Stimulated activated CD8-positive, alpha-beta memory T cell treated with anti-CD3 and anti-CD28 coated beads, Interleukin-4, amount 100 ng/mL, for 1 hour (primary cell): ENCODE data around the gene F8A3.
"Not testable (repeated sequence)": the region's sequence is repeated elsewhere in the genome, so short reads cannot be mapped to it uniquely, and the experiment has no call there.

ENCODE experiments used
- DNase-seq, 2 donors: peaks; one replicate each; pipeline ENCODE4 v3.0.0-alpha.2; 2020; ENCODE audit warnings: low read depth in 2 of 2, low spot score in 1 of 2

F8A3 gene

DNA sequence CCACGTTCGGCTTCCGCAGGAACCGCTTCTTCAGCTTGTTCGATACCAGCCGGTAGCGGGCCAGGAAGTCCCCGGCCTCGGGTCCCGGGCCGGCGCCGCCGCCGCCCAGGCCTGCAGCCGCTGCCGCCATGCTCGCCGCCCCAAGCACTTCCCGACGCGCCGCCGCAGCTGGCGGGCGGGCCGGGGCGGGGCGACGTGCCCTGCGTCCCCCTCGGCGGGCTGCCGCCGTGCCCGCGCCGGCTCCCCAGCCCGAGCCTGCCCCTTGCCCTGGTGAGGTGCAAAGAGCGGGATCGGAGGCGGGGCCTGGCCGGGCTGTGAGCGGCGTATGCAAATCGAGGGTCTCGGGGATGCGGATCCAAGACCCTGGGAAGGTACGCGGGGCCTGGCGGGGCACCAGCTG is at the start of gene F8A3:
Gene F8A3 (minus strand): TSS at position 150 of the 400 bp plus-strand sequence. CDS start 20 bp downstream, at position 130.
- not testable (repeated sequence) for DNase-seq

DNA sequence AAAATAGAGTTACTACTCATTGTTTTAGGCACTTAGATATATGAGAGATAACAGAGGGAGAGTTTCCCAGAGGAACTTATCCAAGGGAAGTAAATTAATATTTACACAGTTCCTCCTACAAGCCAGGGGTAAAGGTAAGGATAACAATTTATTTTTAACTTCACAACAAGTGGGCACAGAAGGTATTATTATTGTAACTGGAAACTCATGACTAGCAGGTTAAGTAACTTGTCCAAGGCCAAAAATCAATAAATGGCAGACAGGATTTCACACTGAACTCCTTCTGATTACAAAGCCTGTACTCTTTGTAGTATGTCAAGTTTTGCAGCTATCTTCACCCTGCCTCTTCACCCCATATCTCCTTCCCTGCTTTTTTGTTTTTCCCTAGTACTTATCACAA is 46.9 kb upstream of the F8A3 start:
- no peak for DNase-seq

DNA sequence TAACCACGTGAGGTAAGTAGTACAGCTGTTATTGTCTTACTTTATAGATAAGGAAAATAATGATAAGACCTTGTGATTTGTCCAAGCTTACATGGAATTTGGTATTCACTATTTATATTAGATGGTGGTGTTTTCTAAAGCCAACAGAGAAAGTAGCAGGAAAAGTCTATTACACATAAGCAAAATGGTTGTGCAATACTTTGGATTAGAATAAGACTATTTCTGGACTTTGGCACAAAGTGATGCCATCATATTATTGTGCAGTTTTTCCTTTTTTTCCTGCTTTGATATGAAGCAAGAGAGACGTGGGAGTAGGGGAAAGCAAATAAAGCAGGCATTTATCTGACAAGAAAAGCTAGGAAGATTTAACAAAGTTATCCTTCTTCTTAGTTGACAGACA is 36.7 kb upstream of the F8A3 start:
- DNase-seq, result not testable (repeated sequence)

DNA sequence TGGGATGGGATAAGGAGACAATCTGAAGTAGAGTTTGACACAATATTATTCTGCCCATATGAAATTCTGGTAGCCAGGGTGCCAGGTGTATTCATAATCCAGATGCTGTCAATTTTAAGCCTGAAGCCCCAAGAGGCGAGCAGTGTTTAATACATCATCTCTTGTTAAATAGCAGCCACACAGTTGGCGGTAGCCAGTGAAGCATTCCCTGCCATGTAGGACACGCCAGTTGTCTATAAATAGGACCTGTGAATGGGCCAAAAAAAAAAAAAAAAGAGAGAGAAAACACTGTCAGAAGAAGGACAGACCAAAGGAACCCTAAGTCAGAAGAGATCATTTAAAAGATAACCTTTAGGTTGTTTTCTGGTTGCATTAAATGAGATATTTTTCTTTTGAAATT is 33.0 kb upstream of the F8A3 start:
- not testable (repeated sequence) for DNase-seq

DNA sequence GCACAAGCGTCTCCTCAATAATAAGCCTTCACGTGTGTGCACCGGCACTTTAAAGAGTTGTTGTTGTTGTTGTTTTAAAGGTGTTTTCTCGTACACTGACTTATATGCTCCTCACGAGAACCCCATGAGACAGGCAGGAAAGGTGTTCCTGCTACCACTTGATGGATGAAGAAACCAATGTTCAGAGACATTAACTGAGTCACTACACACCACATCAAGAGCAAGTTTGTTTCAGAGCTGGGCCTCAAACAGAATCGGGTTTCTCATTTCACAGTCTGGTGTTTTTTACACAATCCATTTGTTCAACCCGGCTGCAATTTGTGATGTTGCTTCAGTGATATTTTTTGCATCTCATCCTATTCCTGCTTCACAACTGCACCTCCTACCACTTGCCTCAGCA is 18.7 kb upstream of the F8A3 start:
- DNase-seq, result not testable (repeated sequence)

DNA sequence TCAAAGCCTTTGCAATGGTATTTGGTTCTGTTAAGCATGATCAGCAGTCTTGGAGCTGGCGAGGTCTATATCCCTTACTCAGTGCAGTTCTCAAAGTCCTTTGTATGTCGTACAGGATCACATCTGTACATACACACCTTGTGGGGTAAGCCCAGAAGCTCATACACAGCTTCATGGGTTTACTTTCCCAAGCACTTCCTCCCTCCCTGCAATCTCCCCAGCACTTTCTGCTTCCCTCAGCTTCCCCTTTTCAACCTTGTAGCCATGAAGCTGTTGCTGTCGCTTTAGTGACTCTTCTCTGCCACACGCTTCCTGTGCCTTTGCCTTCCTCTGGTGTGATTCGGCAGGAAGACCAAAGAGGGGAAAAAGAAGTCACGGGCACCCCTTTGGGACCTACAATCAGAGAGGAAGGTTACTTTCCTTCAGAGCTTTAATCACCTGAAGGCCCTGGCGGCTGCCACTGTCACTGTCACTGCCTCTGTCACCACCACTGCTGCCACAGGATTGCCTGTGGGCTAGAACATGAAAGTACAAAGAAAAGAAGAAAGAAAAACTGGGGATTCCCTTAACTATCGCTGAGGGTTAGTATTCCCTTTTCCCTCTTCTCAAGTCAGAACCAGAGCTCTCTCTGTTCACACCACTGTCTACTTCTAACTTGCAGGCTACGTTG is 8.0 kb upstream of the F8A3 start:
- DNase-seq, result not testable (repeated sequence)

DNA sequence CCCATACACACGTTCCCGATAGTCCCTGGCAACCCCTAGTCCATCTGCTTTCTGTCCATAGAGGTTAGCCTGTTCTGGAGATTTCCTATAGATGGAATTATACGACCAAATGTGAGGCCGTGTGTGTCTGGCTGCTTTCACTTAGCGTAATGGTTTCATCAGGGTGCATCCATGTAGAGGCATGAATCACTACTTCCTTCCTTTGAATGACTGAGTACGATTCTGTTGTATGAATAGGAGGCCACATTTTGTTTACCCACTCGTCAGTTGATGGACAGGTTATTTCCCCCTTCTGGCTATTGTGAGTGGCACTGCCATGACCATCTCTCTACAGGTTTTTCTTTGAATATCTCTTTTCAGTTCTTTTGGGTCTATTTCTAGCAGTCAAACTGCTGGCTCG is 2.1 kb upstream of the F8A3 start:
- DNase-seq, result not testable (repeated sequence)

DNA sequence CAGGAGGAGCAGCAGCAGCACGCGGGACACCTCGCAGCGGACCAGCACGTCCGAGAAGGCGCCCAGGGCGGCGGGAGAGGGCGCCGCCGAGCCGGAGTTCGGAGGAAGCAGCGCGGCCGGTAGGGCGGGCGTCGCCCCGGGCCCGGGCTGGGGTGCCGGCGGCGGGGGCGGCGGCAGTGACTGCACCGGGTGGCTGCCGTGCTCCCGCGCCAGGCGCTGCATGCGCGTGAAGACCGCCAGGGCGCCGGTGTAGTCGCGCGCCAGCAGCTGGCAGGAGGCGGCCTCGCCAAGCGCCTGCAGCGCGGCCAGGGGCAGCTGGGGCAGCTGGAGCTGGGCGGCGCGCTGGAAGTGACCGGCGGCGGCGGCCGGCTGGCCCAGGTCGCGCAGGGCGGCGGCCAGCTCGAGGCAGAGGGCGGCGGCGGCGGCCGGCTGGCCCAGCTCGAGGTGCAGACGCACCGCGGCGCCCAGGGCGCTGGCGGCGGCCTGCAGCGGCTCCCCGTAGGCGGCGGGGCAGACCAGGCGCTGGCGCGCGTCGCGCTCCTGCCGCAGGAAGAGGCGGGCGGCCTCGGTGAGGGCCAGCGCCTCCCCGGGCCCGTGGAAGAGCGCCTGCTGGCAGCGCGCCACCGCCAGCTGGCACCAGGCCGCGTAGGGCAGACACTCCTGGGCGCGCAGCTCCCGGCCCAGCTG is 516 bp downstream of the F8A3 start:
- not testable (repeated sequence) for DNase-seq

DNA sequence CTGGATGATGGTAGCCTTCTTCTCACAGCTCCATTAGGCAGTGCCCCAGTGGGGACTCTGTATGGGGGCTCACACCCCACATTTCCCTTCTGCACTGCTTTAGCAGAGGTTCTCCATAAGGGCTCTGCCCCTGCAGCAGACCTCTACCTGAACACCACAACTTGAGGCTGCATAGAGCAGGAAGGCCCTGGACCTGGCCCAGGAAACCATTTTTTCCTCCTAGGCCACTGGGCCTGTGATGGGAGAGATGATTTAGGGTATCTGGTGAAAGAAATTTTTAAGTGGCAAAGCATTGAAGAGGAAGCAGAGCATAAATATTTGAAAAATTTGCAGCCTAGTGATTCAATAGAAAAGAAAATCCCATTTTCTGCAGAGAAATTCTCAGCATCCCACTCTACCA is 17.3 kb downstream of the F8A3 start:
- DNase-seq, result no peak

DNA sequence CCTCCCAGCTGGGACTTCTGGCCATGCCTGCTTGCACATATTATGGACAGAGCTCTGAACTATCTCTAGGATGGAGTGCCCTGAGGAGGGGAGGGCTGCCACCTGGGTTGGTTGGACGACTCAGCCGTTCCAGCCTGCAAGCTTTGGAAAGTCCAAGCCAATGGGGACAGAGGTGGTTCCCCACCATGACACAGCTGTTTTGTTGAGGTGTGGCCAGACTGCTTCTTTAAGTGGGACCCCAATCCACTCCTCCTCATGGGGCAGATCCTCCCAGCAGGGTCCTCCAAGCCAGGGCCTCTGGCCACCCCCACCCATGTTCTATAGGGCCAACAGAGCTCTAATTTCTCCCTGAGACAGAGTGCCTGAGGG is 22.7 kb downstream of the F8A3 start:
- DNase-seq, result no peak

DNA sequence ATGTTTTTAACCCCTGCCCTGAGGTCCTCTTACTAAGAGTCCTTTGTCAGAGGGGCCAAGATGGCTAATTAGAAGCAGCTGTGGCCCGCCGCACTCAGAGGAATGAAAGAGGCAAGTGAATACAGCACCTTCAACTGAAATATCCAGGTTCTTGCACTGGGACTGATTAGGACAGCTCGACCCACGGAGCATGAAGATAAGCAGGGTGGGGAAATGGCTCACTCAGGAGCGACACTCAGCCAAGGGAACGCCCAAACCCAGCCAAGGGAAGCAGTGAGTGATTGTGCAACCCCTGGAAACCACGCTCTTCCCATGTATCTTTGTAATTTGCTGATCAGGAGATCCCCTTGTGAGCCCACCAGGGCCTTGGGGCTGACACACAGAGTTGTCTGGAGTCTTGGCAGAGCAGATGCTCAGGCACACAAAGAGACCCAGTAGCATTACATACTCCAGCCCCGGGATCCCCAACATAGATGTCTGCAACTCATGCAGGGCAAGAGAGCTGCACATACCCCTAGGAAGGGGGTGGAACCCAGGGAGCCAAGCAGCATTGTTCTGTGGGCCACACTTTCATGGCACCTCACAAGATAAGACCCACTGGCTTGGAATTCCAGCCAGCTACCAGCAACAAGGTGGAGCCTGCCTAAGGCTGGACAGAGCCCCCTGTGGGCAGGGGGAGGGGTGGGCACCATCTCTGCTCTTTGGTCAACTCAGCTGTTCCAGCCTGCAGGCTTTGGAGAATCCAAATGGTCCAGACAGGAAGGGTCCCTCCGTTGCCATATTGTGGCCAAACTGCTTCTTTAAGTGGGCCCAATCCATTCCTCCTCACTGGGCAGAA is 23.3 kb downstream of the F8A3 start:
- no peak for DNase-seq

DNA sequence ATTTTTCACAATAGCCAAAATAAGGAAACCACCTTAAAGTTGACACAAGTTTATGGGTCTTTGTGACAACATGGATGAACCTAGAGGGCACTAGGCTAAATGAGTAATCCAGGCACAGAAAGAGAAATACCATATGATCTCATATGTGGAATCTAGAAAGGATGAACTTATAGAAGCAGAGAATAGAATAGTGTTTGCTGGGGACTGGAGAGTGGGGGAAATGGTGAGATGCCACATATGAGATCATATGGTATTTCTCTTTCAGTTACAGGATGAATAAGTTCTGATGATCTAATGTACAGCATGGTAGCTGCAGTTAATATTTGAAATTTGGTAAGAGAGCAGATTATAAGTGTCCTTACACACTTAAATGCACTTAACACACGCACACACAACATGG is 40.7 kb downstream of the F8A3 start:
- DNase-seq, result no peak
